GM21381 (cell line): ENCODE data around the gene TM9SF4.
"Not testable (repeated sequence)": the region's sequence is repeated elsewhere in the genome, so short reads cannot be mapped to it uniquely, and the experiment has no call there.

Experiments used
- ATAC-seq: cut with Tn5 transposase; IDR thresholded peaks from one replicate; pipeline ENCODE4 v1.9.1; 2021; ENCODE audit warnings: mild to moderate bottlenecking, moderate library complexity; ENCODE audit not compliant: unreplicated experiment

Gene TM9SF4

DNA sequence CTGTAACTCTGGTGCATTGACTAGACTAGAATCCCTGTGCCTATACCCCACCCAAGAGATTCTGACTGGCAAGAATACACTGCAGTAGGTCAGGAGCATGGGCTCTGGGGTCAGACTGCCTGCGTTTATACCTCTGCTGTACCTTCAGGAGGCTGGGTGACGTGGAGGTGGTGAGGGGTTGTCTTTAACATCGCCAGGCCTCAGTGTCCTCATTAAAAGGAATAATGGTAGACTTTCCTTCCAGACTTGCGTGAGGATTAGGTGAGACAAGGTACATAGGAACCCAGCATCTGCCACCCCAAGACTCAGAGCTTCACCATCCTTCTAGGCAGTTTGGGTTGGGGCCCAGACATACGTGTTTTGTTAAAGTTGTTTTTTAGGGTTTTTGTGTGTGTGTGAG lies 44.3 kb downstream of the TM9SF4 start:
- no peak for ATAC-seq

DNA sequence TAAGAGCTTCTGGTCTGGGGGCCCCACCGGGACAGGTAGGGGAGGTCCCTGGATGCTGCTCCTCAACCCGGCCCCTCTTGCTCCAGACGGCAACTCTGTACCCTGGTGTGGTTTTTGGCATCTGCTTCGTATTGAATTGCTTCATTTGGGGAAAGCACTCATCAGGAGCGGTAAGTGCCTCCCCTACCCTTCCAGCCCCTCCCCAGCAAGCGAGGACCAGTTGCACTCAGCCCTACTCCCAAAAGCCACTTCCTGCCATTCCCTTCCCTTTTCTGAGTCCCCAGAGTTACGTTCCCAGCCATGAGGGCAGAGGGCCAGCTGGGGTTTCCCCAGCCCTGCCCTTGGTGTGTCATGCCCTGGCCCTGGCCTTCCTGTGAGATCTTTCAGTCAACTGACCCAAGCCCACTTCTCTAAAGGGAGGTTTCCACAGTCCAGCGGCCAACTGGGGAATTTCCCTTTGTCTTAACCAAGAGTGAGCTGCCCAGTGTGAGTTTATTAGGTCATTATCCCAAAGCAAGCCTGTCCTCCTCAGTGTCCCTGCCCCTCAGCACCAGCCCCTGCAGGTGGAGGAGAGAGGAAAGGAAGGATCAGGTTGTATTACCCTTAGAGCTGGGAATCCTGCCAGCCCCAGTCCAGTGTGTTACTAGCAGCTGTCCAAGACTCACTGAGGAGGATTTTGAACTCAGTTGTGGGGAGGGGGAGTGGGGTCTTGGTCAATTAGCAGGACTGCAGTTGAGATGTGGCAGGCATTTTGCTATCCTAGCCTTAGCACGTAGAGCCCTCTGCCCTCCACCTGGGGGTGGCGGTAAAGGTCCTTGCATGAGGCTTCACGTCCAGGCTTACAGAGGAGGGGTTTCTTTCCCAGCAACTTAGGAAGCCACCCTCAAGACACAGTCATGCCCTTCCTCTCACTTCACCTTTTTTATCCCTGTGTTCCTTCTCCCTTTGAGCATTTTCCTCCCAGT lies 45.8 kb downstream of the TM9SF4 start:
- ATAC-seq: peak; percentile 62

DNA sequence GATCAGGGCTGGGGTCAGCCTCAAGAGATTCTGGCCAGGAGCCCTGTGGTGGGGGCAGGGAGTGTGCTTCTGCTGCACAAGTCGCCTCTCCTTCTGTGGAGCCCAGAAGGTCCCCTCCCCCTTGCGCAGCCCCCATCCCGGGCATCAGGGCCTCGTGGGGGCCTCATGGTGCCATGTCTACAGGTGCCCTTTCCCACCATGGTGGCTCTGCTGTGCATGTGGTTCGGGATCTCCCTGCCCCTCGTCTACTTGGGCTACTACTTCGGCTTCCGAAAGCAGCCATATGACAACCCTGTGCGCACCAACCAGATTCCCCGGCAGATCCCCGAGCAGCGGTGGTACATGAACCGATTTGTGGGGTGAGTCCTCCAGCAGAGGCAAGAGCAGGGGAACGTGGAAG lies 48.1 kb downstream of the TM9SF4 start:
- no peak for ATAC-seq

DNA sequence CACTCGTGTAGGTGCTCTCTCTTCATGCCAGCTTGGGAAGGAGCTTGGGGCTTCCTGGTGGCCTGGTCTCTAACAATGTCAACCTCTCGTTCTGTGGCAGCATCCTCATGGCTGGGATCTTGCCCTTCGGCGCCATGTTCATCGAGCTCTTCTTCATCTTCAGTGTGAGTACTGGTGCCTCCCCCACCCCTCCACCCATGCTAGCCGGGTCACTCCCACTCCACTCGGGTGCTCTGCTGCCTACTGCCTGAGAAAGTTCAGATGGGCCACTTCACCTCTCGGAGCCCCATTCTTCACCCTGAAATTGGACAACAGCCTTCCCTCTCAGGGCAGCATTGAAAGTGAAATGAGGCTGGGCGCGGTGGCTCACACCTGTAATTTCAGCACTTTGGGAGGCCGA lies 48.8 kb downstream of the TM9SF4 start:
- ATAC-seq: no peak

DNA sequence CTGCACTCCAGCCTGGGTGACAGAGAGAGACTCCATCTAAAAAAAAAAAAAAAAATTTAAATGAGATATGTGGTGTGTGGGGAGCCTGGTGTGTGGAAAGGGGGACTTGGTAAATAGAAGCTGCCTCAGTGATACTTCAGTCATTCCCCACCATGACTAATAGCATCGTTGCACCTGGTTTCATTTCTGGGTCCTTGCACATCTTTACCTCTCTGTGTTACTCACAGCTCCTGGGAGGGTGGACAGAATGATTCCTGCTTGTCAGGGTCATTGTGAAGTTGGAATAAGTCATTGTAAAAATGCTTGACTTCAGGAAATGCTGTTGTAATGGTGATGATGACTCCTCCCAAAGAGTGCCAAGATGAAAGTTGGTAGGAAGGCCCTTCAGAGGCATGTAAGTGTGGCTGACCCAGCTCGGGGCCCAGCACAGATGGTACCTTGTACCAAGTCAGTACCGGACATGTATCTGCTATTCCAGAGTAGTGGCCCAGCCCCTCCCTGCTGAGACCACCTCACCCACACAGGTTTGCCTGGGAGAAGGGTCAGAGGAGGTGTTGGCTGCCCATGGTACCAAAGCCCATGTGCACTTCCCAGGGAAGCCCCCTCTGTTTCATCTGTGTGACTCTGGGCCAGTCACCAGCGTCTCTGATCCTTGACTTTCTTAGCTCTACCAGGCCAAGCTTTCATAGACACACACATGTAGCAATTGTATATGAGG lies 49.6 kb downstream of the TM9SF4 start:
- ATAC-seq: no peak

DNA sequence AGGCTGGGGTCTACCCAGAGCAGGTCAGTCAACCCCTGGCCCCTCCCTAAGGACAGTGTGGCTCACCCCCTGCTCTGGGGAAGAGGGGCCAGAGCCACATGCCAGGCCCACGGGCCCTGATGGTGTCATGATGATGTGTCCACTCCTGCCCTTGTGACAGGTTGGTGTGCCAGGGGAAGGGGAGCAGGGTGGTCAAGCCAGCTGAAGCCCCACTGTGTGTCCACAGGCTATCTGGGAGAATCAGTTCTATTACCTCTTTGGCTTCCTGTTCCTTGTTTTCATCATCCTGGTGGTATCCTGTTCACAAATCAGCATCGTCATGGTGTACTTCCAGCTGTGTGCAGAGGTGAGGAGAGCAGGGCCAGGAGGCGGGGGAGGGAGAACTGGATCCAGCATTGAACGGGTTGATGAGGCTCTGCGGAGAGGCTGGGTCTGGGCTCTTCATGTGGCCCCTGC lies 50.3 kb downstream of the TM9SF4 start:
- ATAC-seq: no peak

DNA sequence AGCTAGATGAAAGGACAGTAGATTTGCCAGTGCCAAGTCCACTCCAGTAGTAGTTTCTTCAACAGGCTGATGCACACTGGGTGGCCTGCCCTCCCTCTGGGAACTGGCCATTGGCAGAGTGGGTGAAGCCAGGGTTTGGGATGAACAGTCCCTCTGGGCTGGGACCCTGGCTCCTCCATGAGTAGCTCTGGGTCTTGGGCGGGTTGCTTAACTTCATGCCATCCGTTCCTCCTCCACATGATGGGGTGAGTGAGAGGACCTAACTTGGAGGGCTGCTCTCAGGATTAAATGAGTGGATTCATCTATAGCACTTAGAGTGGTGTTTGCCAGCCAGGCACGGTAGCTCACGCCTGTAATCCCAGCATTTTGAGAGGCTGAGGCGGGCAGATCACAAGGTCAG lies 50.8 kb downstream of the TM9SF4 start:
- no peak for ATAC-seq

DNA sequence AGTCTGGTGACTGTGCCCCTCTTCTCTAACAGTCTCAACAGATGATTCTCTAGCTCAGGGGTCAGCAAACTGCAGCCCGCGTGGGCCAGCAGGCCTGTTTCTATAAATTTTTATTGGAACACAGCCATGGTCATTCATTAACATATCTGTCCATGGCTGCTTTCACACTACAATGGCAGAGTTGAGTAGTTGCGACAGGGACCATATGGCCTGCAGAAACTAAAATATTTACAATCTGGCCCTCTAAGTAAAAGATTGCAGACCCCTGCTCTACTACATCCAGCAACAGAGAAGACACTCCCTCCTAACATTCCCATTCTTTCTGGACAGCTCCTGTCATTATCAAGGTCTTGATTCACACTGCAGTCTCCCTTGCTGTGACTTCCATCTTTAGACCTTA lies 52.8 kb downstream of the TM9SF4 start:
- no peak for ATAC-seq

DNA sequence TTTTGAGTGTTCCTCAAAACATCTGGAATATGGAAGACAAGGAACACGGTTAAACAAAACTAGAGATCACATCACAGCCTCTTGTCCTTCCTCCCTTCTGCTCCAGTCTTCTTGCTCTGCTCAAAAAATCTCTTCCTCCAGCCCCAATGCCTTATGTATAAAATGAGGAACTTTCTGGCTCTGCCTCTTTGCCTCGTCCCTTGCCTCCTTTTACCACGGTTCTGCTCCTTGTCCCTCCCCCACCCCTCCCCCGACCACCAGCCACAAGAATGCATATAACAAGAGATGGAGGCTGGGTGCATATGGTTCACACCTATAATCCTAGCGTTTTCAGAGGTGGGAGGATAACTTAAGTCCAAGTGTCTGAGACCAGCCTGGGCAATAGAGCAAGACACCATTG lies 54.4 kb downstream of the TM9SF4 start:
- no peak for ATAC-seq

DNA sequence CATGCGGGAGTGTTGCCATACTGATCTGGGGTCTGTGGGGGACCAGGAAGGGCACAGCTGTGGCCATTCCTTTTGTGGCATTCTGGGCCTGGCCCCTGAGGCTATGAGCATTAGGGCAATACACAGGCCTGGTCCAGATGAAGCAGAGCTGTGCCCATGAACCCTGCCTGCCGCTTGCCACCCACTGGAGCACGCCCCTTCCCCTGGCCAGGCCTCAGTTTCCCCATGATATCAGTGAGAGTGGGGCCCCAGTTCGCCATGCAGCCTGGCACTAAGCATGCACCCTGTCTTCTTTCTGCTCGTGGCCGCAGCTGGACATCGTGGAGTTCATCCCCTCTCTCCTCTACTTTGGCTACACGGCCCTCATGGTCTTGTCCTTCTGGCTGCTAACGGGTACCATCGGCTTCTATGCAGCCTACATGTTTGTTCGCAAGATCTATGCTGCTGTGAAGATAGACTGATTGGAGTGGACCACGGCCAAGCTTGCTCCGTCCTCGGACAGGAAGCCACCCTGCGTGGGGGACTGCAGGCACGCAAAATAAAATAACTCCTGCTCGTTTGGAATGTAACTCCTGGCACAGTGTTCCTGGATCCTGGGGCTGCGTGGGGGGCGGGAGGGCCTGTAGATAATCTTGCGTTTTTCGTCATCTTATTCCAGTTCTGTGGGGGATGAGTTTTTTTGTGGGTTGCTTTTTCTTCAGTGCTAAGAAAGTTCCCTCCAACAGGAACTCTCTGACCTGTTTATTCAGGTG lies 55.6 kb downstream of the TM9SF4 start:
- ATAC-seq: no peak

DNA sequence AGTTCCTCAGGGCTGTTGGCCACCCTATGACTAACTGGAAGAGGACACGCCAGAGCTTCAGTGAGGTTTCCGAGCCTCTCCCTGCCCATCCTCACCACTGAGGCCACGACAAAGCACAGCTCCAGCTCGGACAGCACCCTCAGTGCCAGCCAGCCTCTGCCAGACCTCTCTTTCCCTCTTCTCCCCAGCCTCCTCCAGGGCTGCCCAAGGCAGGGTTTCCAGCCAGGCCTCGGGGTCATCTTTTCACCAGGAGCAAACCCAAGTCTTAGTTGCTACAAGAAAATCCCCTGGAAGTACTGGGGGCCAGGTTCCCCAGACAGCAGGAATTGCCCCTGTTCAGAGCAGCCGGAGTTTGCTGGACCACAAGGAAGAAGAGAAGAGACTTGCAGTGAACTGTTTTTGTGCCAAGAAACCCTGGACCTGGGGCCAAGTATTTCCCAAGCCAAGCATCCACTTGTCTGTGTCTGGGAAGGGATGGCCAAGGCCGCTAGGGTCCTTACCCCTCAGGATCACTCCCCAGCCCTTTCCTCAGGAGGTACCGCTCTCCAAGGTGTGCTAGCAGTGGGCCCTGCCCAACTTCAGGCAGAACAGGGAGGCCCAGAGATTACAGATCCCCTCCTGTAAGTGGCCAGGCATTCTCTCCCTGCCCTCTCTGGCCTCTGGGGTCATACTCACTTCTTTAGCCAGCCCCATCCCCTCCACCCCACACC lies 56.5 kb downstream of the TM9SF4 start:
- ATAC-seq: no peak

DNA sequence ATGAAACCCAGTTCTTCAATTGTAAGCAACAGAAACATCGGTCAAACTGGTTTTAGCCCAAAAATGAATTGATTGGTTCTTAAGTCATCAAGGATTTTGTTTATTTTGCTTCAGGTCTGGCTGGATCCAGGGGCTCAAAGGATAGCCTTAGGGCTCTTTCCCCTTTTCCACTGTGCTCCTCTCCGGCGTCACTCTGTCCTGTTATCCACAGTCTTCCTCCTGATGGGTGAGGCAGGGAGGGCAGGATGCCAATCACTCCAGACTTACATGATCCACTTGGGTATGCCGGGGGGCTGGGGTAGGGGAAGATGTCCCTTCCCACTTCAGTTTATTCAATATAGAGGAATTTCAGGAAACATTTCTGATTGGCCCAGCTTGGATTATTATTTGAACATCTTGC lies 58.0 kb downstream of the TM9SF4 start:
- ATAC-seq: no peak

DNA sequence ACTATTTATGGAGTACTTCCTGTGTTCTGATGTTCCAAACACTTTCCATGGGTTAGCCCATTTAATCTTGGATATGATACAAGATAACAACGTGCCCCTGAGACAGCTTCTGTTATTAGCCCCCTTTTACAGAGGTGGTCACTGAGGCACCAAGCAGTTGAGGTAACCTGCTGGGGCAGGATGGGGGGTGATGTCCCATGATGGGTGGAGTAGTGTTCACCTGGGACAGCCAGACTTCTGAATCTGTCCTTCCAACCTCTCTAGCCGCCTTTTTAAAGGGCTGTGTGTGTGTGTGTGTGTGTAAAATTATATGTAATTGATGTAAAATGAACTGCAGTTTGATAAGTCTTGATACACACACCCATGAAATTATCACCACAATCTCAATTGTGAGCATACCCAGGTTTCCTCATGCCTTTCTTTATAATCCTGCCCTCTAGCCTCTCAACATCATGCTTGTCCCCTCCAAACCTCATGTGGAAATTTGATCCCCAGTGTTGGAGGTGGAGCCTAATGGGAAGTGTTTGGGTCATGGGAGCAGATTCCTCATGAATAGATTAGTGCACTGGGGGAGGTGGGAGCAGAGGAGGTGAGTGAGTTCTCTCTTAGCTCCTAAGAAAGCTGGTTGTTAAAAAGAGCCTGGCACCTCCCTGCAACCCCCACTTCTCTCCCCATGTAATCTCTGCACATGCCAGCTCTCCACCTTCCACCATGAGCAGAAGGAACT lies 58.8 kb downstream of the TM9SF4 start:
- no peak for ATAC-seq

DNA sequence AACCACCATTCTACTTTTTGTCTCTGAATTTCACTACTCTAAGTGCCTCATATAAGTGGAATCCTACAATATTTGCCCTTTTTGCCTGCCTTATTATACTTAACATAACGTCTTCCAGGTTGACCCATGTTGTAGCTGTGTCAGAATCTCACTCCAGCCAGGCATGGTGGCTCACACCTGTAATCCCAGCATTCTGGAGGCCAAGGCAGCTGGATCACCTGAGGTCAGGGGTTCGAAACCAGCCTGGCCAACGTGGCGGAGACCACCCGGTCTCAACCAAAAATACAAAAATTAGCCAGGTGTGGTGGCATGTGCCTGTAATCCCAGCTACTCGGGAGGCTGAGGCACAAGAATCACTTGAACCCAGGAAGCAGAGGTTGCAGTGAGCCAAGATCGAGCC lies 68.2 kb downstream of the TM9SF4 start:
- not testable (repeated sequence) for ATAC-seq

DNA sequence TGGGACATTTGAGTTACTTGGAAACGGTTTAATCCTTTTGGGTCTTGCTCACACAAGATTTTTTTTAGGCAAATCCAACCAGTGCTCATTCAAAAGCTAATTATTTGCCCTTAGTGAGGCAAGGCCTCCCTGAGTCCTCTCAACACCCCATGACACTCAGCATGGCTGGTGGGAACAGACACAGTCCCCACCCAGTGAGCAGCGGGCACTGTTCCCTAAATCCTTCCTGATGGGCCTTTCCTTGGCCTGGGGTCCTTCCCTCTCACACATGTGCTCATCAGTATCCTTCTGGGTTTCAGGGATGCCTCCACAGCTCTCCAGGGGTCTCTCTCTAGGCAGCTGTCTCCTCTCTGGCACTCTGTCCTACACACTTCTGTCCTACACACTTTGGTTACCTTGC lies 70.0 kb downstream of the TM9SF4 start:
- no peak for ATAC-seq

DNA sequence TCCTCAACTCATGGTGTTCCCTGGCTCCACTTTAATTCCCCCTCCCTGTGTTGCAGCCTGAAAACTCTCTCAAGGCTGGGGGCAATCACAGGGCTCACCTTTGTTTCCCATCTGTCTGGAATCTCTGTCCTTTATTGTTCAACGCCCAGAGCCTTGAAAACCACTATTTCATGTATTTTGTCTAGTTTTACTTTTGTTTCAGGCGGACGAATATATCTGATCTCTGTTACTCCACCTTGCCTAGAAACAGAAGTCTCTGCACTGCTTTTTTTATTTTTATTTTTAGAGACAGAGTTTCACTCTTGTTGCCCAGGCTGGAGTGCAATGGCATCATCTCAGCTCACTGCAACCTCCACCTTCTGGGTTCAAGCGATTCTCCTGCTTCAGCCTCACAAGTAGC lies 70.4 kb downstream of the TM9SF4 start:
- ATAC-seq: no peak

DNA sequence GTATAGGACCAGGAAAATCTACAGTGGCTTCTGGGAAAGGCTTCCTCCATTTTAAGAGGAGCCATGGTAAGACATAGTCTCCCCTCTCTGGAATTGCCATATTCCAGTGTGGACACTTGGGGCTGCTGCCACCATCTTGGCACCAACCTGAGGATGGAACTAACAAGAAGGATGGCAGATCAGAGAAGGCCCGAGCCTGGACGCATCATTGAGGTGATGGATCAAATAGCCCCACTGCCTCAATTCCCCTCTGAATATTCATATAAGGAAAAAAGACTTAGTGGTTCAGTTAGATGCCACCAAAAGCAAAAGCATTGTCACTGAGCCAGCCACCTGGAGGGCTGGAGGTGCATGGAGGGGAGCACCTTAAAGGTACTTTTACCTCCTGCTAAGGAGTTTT lies 72.1 kb downstream of the TM9SF4 start:
- ATAC-seq: no peak

DNA sequence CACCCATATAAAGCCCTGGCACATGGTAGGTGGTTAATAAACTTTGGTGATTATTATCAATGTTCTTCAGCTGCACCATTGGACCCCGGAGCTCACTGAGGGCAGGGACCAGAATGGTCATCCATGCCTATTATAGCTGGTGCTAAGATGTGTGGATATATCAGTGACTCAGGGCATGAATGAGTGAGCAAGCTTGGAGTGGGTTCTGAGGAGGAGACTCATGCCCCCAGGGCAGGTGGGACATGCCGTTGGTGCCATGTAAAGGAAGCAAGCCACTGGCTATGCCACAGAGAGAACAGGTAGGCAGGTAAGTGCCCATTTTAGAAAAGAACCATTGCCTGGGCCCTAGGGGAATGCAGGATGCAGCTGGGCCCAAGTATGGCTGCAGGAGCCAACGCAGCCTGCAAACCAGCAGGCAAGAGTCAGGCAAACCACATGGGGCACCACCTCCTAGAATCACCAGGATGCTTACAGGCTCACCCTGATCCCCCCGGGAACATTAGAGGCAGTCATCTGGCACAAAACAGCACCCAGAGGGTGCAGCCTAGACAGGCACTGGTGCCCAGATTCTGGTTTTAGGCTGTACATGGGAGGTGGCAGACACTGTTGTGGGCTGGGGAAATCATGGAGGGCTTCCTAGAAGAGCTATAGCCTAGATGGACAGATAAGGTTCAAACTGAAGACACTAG lies 74.6 kb downstream of the TM9SF4 start:
- ATAC-seq: no peak

DNA sequence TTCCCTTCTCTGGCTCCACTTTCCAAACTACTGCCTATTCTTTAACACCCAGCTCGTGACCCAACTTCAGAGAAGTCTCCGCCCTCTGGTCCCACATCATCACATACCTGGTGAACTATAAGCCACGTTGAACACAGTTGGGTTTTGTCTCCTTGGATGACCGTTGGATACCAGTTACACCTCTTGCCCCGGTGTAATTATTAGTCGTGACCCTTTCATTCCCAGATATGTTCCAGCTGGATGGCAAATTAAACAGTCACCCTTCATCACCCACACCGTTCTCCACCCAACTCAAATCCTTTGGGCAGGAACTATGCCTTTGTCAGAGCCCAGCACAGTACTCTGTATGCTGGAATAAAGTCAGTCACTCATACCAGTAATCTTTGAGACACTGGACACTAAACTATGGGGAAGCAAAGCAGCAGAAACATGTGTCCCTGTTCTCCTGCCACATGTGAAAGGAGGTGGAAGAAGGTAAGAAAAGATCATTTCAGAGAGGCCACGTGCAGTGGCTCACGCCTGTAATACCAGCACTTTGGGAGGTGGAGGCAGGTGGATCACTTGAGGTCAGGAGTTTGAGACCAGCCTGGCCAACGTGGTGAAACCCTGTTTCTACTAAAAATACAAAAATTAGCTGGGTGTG lies 75.6 kb downstream of the TM9SF4 start:
- ATAC-seq: no peak
